NB4 (cell line): Measurements from ENCODE around the gene FHIT.

ENCODE experiments used
- CTCF ChIP-seq: IDR thresholded peaks from one replicate; pipeline ENCODE4 v1.5.1; 2012; ENCODE audit warnings: low read depth, low read length
- MYC ChIP-seq: IDR thresholded peaks from 2 replicates; pipeline ENCODE4 v1.6.1; 2011; ENCODE audit warnings: low read depth, low read length
- POLR2A ChIP-seq: IDR thresholded peaks from 2 replicates; pipeline ENCODE4 v1.6.1; 2011; ENCODE audit warnings: mild to moderate bottlenecking; ENCODE audit not compliant: insufficient read length; ENCODE audit errors: extremely low read depth
- TF ChIP-seq, protein P1 (sequence below): IDR thresholded peaks from 2 replicates; pipeline ENCODE4 v1.6.1; 2011; ENCODE audit warnings: low read depth, low read length

DNA sequence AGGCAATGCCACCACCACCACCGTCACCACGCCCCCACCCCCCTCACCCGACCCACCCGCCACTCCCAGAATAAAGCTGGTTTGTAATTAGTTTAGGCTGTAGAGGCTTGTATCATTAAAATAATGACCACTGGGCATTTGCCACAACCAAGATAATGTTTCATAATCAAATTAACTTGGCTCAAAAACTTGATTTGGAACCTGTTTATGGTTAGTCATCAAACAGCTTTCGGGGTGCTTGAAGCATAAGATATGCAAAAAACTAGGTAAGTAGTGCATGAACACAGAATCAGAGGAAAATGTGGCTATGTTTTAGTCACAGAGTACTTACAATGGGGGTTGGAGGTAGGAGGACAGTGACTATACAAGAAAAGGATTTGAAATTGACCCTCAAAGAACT, 115.1 kb downstream of the FHIT start:
- TF ChIP-seq CTCF = no peak
- TF ChIP-seq MYC = no peak
- TF ChIP-seq, protein P1, sequence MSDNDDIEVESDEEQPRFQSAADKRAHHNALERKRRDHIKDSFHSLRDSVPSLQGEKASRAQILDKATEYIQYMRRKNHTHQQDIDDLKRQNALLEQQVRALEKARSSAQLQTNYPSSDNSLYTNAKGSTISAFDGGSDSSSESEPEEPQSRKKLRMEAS = no peak
- TF ChIP-seq POLR2A = no peak
